HG02798 (cell line): ENCODE data around the gene CLEC16A.

Experiments
- ATAC-seq: cut with Tn5 transposase; IDR thresholded peaks from one replicate; pipeline ENCODE4 v1.9.1; 2021; ENCODE audit warnings: mild to moderate bottlenecking; ENCODE audit not compliant: unreplicated experiment, poor library complexity

CLEC16A gene

GRCh38 chr16:11009027-11009755 lies 64.8 kb downstream of the CLEC16A start:
- no peak for ATAC-seq

- no peak for ATAC-seq
Observed at GRCh38 chr16:11010575-11011221, 66.3 kb downstream of the CLEC16A start.

GRCh38 chr16:11011326-11011725 lies 67.0 kb downstream of the CLEC16A start:
- ATAC-seq: no peak

- ATAC-seq: no peak
Observed at GRCh38 chr16:11012841-11013240, 68.5 kb downstream of the CLEC16A start.

- no peak for ATAC-seq
Observed at GRCh38 chr16:11014136-11014535, 69.8 kb downstream of the CLEC16A start.

GRCh38 chr16:11015076-11015475 lies 70.7 kb downstream of the CLEC16A start:
- no peak for ATAC-seq

GRCh38 chr16:11015607-11016006 lies 71.2 kb downstream of the CLEC16A start:
- no peak for ATAC-seq

- ATAC-seq: no peak
Observed at GRCh38 chr16:11016524-11016988, 72.2 kb downstream of the CLEC16A start.

GRCh38 chr16:11016993-11017392 lies 72.6 kb downstream of the CLEC16A start:
- ATAC-seq: no peak

- ATAC-seq: no peak
Observed at GRCh38 chr16:11017499-11017898, 73.1 kb downstream of the CLEC16A start.

- no peak for ATAC-seq
Observed at GRCh38 chr16:11020388-11020787, 76.0 kb downstream of the CLEC16A start.

- no peak for ATAC-seq
Observed at GRCh38 chr16:11020792-11021551, 76.6 kb downstream of the CLEC16A start.

GRCh38 chr16:11022002-11022401 lies 77.6 kb downstream of the CLEC16A start:
- ATAC-seq: no peak

GRCh38 chr16:11023262-11024039 lies 79.1 kb downstream of the CLEC16A start:
- ATAC-seq: no peak

- ATAC-seq: peak; percentile 39
Observed at GRCh38 chr16:11024333-11025053, 80.1 kb downstream of the CLEC16A start.

- peak; percentile 62 for ATAC-seq
Observed at GRCh38 chr16:11025120-11025531, 80.8 kb downstream of the CLEC16A start.

- no peak for ATAC-seq
Observed at GRCh38 chr16:11029948-11030347, 85.6 kb downstream of the CLEC16A start.

- no peak for ATAC-seq
Observed at GRCh38 chr16:11030990-11031510, 86.7 kb downstream of the CLEC16A start.
